ENCODE measurements around the gene SACS. TPM values are rescaled to one million over a fixed set of nuclear protein-coding genes. Genes with fewer than 3 reads are reported as not detected.
"Not testable (repeated sequence)": the region's sequence is repeated elsewhere in the genome, so short reads cannot be mapped to it uniquely, and the experiment has no call there.

SACS gene
- total and polyA plus RNA-seq, 2 donors (not counting 1 experiment from before 2014, with no cell fraction given): 6.8 to 21.4 TPM

- Histone ChIP-seq H3K27me3 (replicated peaks in 1 of 4; ENCODE audit: control extremely low read depth in 1 of 4, control insufficient read depth in 3 of 4, insufficient read depth in 4 of 4, low read length in 3 of 4) (peaks cover 0 to 2% (median 0%) of the 10 kb centered on the region in 4 experiments), H4K20me1 (ENCODE audit: control insufficient read depth, insufficient read depth, low read length, poor library complexity, severe bottlenecking) (no peaks in the 10 kb centered on the region), H3K36me3 (replicated peaks in 1 of 2; ENCODE audit: control extremely low read depth in 1 of 2, control insufficient read depth in 1 of 2, extremely low read depth in 1 of 2, insufficient read depth in 2 of 2, low read length in 1 of 2) (no peaks in the 10 kb centered on the region), H3K4me2 (replicated peaks; ENCODE audit: low read depth, low read length, poor library complexity, severe bottlenecking) (no peak overlapping the region), H3K27ac (ENCODE audit: low read length in 2 of 2) (no peak overlapping the region), H3K4me3 (ENCODE audit: control extremely low read depth in 1 of 5, extremely low read depth in 1 of 5, insufficient read depth in 1 of 5, low read depth in 2 of 5, low read length in 4 of 5) (no peak overlapping the region), H3K9ac (ENCODE audit: low read length) (no peak overlapping the region), H3K79me2 (ENCODE audit: control insufficient read depth, insufficient read depth, low read length) (no peaks in the 10 kb centered on the region), H2AFZ (ENCODE audit: insufficient read depth, low read depth, low read length, poor library complexity, severe bottlenecking) (no peak overlapping the region), H3K9me3 (ENCODE audit: control extremely low read depth in 1 of 3, control insufficient read depth in 2 of 3, insufficient read depth in 1 of 3, low read length in 2 of 3) (no peaks in the 10 kb centered on the region), H3K4me1 (ENCODE audit: control insufficient read depth in 2 of 2, insufficient read depth in 2 of 2, low read length in 2 of 2) (no peaks in the 10 kb centered on the region)
- CTCF ChIA-PET: no interaction called here
- ATAC-seq (ENCODE audit: low read depth) (no peak), DNase-seq (no peak)
- intact Hi-C loops (cut with micrococcal nuclease): no loop called here
- peaks cover 9% of the 10 kb centered on the region for H3K27me3 Mint-ChIP-seq
- POLR2A ChIA-PET: no interaction called here
- no peaks in the 10 kb centered on the region for H3K4me1 Mint-ChIP-seq
- 89% methylated on average over 12 of the region's 15 CpGs for WGBS (ENCODE audit: insufficient coverage)
- no peak for TF ChIP-seq CTCF (IDR thresholded peaks at IDR 0.05)
- TF ChIP-seq EZH2 (IDR thresholded peaks at IDR 0.05; ENCODE audit: borderline replicate concordance, insufficient read depth, low read depth, low read length, poor library complexity, severe bottlenecking): no peak
- H3K9me3 Mint-ChIP-seq (ENCODE audit: insufficient read depth): no peaks in the 10 kb centered on the region
- H3K4me3 Mint-ChIP-seq: no peak overlapping the region
- no peak overlapping the region for H3K27ac Mint-ChIP-seq
Measured at GRCh38 chr13:23440821-23441618, 7.5 kb upstream of the SACS start.

- 95% methylated on average over 4 of the region's 6 CpGs for WGBS (ENCODE audit: insufficient coverage)
- H3K4me1 ChIP-seq (ENCODE audit: control insufficient read depth in 2 of 2, insufficient read depth in 2 of 2, low read length in 2 of 2); H3K79me2 ChIP-seq (ENCODE audit: control insufficient read depth, insufficient read depth, low read length); H3K9me3 ChIP-seq (ENCODE audit: control extremely low read depth in 1 of 3, control insufficient read depth in 2 of 3, insufficient read depth in 1 of 3, low read length in 2 of 3); H3K9ac ChIP-seq (ENCODE audit: low read length); H3K4me1 Mint-ChIP-seq; H2AFZ ChIP-seq (ENCODE audit: insufficient read depth, low read depth, low read length, poor library complexity, severe bottlenecking); DNase-seq; intact Hi-C loops (cut with micrococcal nuclease); H3K27ac Mint-ChIP-seq; H3K27ac ChIP-seq (ENCODE audit: low read length in 2 of 2); H4K20me1 ChIP-seq (ENCODE audit: control insufficient read depth, insufficient read depth, low read length, poor library complexity, severe bottlenecking); H3K4me2 ChIP-seq (replicated peaks; ENCODE audit: low read depth, low read length, poor library complexity, severe bottlenecking); POLR2A ChIA-PET; H3K36me3 ChIP-seq (replicated peaks in 1 of 2; ENCODE audit: control extremely low read depth in 1 of 2, control insufficient read depth in 1 of 2, extremely low read depth in 1 of 2, insufficient read depth in 2 of 2, low read length in 1 of 2); ATAC-seq (ENCODE audit: low read depth); H3K4me3 Mint-ChIP-seq; H3K27me3 ChIP-seq (replicated peaks in 1 of 4; ENCODE audit: control extremely low read depth in 1 of 4, control insufficient read depth in 3 of 4, insufficient read depth in 4 of 4, low read length in 3 of 4); H3K4me3 ChIP-seq (ENCODE audit: control extremely low read depth in 1 of 5, extremely low read depth in 1 of 5, insufficient read depth in 1 of 5, low read depth in 2 of 5, low read length in 4 of 5); H3K9me3 Mint-ChIP-seq (ENCODE audit: insufficient read depth): not testable (repeated sequence)
- CTCF ChIA-PET: interaction anchor here (1.1 kb wide), 1 partner anchor 25 kb away, joined by 4 read pairs; no protein-coding TSS in a partner anchor
- peaks cover 16% of the 10 kb centered on the region for H3K27me3 Mint-ChIP-seq
Measured at GRCh38 chr13:23440324-23440723, 6.8 kb upstream of the SACS start.
